CD4-positive, alpha-beta T cell treated with Interleukin-6 for 4 hours (primary cell): ENCODE measurements around the gene MACROD2.

Experiments used
- DNase-seq: peaks from one replicate; pipeline ENCODE4 v3.0.0-alpha.2; 2020; ENCODE audit warnings: mixed read lengths

The MACROD2 gene

DNA sequence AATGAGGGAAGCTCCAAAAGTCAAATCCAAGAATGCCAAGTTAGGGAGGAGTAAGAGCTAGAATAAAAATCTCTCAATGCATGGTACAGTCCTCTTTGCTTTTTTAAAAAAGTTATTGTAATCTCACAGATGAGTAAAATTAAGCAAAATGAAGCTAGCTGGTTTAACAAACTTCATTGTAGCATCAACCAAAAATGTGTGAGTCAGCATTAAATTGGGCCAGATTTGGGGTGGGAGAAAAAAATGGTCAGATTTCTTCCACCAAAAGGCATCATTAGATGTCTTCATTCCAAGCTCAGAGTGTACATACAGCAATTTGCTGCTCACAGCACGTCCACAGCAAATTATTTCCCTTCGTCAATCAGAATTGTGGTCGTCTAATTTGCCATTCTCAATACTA is 783.6 kb downstream of the MACROD2 start:
- no peak for DNase-seq

DNA sequence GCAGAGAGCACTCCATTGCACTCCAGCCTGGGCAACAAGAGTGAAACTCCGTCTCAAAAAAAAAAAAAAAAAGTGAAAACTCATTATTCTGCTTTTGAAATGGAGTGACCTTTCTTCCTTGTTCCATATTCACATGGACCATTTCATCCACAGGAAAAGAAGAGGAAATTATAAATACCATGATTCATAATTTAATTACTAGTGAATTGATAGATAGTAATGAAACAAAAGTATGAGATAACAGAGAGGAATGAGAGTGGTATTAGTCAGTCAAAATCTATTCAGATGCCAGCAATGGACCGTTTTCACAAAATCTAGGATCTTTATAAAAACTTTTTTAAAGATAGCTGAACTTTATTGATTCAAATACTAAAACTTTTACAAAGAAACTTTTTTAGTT is 785.2 kb downstream of the MACROD2 start:
- DNase-seq: no peak

DNA sequence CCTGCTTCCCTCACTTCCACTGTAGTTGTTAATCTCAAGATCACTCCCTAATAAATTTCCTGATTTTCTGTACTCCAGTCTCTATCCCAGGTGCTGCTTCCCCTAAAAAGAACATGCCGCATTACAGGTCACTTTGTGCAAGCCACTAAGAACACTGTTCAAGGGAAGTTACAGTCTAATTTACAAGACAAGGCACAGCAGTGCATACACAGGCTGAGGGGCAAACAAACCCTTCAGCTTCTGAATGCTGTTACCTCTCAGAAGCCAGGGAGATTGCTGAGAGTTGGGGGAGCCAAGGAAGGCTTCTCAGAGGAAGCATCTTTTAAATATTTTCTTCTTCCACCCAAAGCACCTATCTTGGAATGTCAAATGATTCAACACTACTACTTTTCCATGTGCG is 787.4 kb downstream of the MACROD2 start:
- no peak for DNase-seq

- DNase-seq: no peak
Observed at GRCh38 chr20:14783766-14784165, 788.5 kb downstream of the MACROD2 start.

GRCh38 chr20:14785065-14785743 is 789.9 kb downstream of the MACROD2 start:
- DNase-seq: no peak

DNA sequence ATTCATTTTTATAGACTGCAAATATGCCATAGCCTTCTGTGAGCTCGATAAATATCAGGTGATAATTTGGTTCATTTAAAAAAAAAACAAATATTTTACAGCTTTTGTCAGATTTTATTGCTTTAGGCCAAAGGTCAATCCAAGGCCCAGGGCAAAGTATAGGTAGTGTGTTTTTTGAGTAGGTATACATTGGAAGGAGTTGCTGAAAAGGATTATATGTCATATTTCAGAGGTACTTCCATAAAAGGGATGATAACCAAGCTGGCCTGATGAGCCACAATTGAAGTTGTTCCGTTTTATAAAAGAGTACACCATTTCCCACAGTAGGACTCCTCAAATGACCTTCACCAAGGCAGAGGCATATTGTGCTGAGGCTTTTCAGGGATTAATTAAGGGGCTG is 794.9 kb downstream of the MACROD2 start:
- no peak for DNase-seq

- DNase-seq: no peak
Observed at GRCh38 chr20:14790771-14791620, 795.7 kb downstream of the MACROD2 start.

- DNase-seq: no peak
Observed at GRCh38 chr20:14792915-14793314, 797.6 kb downstream of the MACROD2 start.

- DNase-seq: no peak
Observed at GRCh38 chr20:14799545-14800216, 804.4 kb downstream of the MACROD2 start.

- DNase-seq: no peak
Observed at GRCh38 chr20:14800707-14801425, 805.5 kb downstream of the MACROD2 start.

GRCh38 chr20:14801591-14802325 is 806.4 kb downstream of the MACROD2 start:
- DNase-seq: no peak

DNA sequence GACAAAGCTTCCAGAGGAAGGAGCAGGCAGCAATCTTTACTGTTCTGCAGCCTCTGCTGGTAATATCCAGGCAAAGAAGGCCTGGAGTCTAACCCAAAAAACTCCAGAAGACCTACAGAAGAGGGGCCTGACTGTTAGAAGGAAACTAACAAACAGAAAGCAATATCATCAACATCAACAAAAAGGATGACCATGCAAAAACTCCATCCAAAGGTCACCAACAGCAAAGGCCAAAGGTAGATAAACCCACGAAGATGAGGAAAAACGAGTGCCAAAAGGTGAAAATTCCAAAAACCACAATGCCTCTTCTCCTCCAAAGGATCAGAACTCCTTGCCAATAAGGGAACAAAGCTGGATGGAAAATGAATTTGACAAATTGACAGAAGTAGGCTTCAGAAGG is 811.9 kb downstream of the MACROD2 start:
- no peak for DNase-seq

DNA sequence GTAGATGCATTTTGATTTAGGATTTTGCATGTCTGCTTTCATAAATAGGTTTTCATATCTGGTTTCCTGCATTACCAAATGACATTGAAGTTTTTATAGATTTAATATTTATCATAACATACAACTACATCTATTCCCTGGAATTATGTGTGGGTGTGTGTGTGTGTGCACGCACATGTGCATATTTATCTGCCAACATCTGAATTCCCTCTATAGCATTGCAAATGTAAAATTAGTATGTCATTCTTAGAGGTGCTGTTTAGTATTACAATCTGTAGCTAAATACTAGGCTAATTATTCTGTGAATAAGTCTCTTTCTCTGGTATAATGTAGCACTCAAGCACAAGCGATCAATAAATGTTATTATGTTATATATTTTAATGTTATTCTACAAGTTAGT is 820.0 kb downstream of the MACROD2 start:
- no peak for DNase-seq

DNA sequence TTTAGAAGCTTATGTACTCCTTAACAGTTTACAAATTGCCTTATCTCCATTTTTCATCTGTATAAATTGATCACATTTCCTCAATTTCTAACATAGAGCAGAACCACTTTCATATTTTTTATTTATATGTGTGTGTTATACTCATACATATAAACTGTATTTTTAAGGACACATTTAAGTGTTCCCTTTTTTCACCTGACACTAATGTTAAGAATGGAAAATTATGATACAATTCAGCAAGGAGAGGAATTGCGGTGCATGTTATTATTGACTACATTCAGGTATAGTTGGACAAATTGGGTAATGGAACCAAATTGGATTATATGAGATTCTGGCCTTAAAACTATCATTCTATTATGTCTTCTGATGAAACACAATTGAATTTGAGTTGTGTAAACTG is 821.2 kb downstream of the MACROD2 start:
- no peak for DNase-seq

GRCh38 chr20:14817101-14817500 is 821.8 kb downstream of the MACROD2 start:
- no peak for DNase-seq

DNA sequence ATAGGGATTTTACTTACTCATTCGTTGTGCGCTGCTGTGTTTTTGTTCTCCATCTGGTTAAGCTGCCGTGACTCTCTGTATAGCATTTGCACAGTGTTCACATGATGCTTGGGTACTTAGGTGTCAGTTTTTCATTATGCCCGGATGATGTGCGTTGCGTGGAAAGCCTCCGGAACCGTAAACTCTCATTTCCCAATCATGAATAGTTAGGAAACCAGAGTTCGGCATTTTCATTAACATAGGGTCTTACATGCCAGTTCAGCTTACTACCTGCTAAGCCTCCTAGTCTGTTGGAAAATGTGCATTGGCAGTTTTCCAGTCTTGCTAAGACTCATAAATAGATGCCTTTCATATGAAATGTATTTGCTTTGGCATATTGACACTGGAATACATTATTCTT is 825.5 kb downstream of the MACROD2 start:
- no peak for DNase-seq

DNA sequence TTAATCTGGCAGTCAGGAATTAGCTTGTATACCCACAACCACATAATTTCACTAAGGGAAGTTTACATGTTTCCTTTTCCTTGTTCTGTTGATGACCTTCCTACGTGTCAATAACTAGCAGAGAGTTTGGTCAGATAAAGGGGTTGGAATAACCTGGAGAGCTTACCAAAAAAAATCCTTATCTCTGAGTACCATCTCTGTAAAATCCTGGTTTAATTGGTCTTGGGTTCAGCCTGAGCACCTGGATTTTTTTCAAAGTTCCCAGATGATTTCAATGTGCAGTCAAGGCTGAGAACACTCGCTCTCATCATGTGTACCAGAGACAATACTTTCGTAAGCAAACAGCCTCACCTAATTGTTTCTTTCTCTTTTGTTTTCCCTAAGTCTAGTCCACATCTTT is 825.9 kb downstream of the MACROD2 start:
- no peak for DNase-seq

- DNase-seq: no peak
Observed at GRCh38 chr20:14824996-14825395, 829.7 kb downstream of the MACROD2 start.

DNA sequence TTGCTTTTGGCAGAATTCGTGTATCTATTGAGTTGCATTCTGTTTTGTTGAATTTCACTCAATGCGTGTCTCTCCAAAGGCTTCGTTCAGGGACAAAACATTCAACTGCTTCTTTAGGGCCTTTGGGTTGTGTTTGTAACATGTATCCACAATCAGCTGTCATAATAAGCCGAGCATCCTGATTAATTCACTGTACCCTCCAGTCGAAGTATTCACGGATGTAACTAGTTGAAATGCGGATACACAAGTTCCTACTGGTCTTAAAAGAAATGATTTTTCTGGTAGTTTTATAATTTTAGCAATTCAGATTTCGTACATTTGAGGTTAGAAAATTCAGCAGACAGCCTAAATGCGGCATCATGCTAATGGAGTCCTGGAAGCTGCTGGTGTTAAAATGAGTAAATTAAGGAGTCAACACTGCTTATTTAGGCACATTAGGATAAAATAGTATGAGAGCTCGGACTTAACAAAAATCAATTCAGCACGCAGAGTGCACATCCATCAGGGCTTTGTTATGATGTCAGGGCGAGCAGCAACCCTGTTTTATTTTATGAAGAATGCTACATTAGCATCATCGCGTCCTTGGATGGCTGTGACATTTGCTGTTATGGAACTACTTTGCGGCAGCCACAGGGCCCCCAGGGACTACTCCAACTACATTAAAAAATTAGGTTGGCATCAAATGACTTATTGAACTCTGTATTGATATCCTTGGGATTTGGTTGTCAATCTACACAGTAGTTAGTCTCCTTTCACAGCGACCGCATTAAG is 831.4 kb downstream of the MACROD2 start:
- DNase-seq: no peak

- DNase-seq: no peak
Observed at GRCh38 chr20:14828459-14828858, 833.1 kb downstream of the MACROD2 start.

GRCh38 chr20:14829906-14830305 is 834.6 kb downstream of the MACROD2 start:
- no peak for DNase-seq

DNA sequence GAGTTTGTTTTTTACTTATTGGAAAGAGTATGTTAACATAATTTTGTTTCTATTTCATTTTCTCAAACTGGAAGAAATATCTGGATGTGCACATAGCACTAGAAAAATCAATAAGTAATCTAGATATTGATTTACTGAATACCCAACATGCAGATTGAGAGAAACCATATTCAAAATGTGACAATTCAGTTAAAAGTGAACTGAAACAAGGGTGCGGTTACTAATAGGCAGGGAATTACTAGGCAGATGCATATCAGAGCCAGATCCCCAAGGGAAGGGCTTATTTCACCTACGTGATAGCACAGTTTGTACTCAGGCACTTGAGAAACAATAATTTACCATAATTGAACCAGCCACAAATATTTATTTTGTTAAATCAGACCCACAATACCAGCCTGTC is 835.1 kb downstream of the MACROD2 start:
- no peak for DNase-seq
